H1 (cell line): ENCODE data around the gene EPHA5. TPM values are rescaled to one million over a fixed set of nuclear protein-coding genes. Genes with fewer than 3 reads are reported as not detected.
"Not testable (repeated sequence)": the region's sequence is repeated elsewhere in the genome, so short reads cannot be mapped to it uniquely, and the experiment has no call there.

ENCODE experiments used
- CTCF ChIA-PET: fragments of 300-600 bp; sonication (Branson Sonifier 250); formaldehyde crosslinking; loops from one replicate; lab custom pipeline; 2021; ENCODE audit not compliant: partially characterized antibody; lab: Charles Lee
- POLR2A ChIA-PET: fragments of 300-600 bp; sonication (Branson Sonifier 250); formaldehyde crosslinking; loops from one replicate; lab custom pipeline; 2021; ENCODE audit warnings: inconsistent platforms; ENCODE audit not compliant: partially characterized antibody; lab: Charles Lee
- DNase-seq, 2 experiments: peaks; one replicate each; pipeline versions ENCODE4 v3.0.0 to v3.0.0-alpha.2; 2010 to 2022; ENCODE audit warnings: low spot score in 2 of 2, low read depth in 1 of 2, mixed read lengths in 1 of 2
- FAIRE-seq: peaks from 2 replicates; lab custom pipeline; 2011; peaks lifted over from hg19 to GRCh38; lab: Jason Lieb, UNC
- H2AFZ ChIP-seq: 2 replicates; pipeline ENCODE4 v1.8.1; 2012; ENCODE audit warnings: low read length, inconsistent platforms
- H2AK5ac ChIP-seq: 2 replicates; pipeline ENCODE4 v1.6.1; 2013; ENCODE audit warnings: low read depth, low read length
- H2BK120ac ChIP-seq: replicated peaks from 2 replicates; pipeline ENCODE3; 2013; ENCODE audit warnings: low read depth, low read length, inconsistent platforms
- H2BK12ac ChIP-seq: 2 replicates; pipeline ENCODE4 v1.6.1; 2013; ENCODE audit warnings: low read depth, low read length
- H2BK15ac ChIP-seq: 2 replicates; pipeline ENCODE4 v1.6.1; 2013; ENCODE audit warnings: low read length
- H2BK20ac ChIP-seq: 2 replicates; pipeline ENCODE4 v1.6.1; 2013; ENCODE audit warnings: low read length
- H2BK5ac ChIP-seq: 2 replicates; pipeline ENCODE4 v1.6.1; 2013; ENCODE audit warnings: low read depth, low read length
- H3K14ac ChIP-seq: 2 replicates; pipeline ENCODE4 v1.6.1; 2013; ENCODE audit warnings: inconsistent platforms; ENCODE audit not compliant: insufficient read length
- H3K18ac ChIP-seq: 2 replicates; pipeline ENCODE4 v1.6.1; 2013; ENCODE audit warnings: low read length; ENCODE audit errors: extremely low read depth
- H3K23ac ChIP-seq: 2 replicates; pipeline ENCODE4 v1.6.1; 2013; ENCODE audit warnings: inconsistent platforms; ENCODE audit not compliant: insufficient read length
- H3K23me2 ChIP-seq: 2 replicates; pipeline ENCODE4 v1.6.1; 2013; ENCODE audit warnings: low read depth, low read length
- H3K27ac ChIP-seq: 2 replicates; pipeline ENCODE4 v1.6.1; 2011; ENCODE audit warnings: low read depth, low read length, inconsistent platforms
- H3K27me3 ChIP-seq, 4 experiments: replicated peaks in 1 of 4; 1 replicate in 1 of 4; 2 replicates in 3 of 4; pipeline versions ENCODE4 v1.6.1 to v1.8.1; 2011 to 2013; ENCODE audit warnings: low read length in 3 of 4, mild to moderate bottlenecking in 3 of 4, inconsistent platforms in 2 of 4, mixed read lengths in 2 of 4, moderate library complexity in 1 of 4; ENCODE audit not compliant: control insufficient read depth in 3 of 4, insufficient read depth in 3 of 4; ENCODE audit errors: extremely low read depth in 1 of 4
- H3K36me3 ChIP-seq, 4 experiments: 2 replicates each; pipeline versions ENCODE4 v1.6.1 to v1.8.1; 2011 to 2013; ENCODE audit warnings: mild to moderate bottlenecking in 4 of 4, low read length in 3 of 4, moderate library complexity in 2 of 4, control low read depth in 1 of 4, inconsistent platforms in 1 of 4; ENCODE audit not compliant: insufficient read depth in 4 of 4, control insufficient read depth in 2 of 4
- H3K4ac ChIP-seq: replicated peaks from 2 replicates; pipeline ENCODE3; 2013; ENCODE audit warnings: low read length, low read depth, mixed read lengths, inconsistent platforms; ENCODE audit not compliant: insufficient read length
- H3K4me1 ChIP-seq, 4 experiments: replicated peaks in 1 of 4; 1 replicate in 1 of 4; 2 replicates in 3 of 4; pipeline versions ENCODE4 v1.6.1 to v1.8.1; 2011 to 2013; ENCODE audit warnings: low read length in 3 of 4, inconsistent platforms in 2 of 4, mixed read lengths in 1 of 4; ENCODE audit not compliant: insufficient read depth in 4 of 4, control insufficient read depth in 3 of 4
- H3K4me2 ChIP-seq, 2 experiments: 2 replicates each; pipeline versions ENCODE4 v1.6.1 to v1.8.1; 2011 to 2013; ENCODE audit warnings: low read depth in 2 of 2, low read length in 2 of 2, control low read depth in 1 of 2, inconsistent platforms in 1 of 2, mild to moderate bottlenecking in 1 of 2; ENCODE audit not compliant: insufficient read depth in 1 of 2
- H3K4me3 ChIP-seq, 4 experiments: fragments of 200-600, 300-600 bp in 1 of 4; sonication (generic), shearing (Covaris generic), sonication (Bioruptor Twin) in 1 of 4; 2 replicates each; pipeline versions ENCODE4 v1.5.1 to v1.8.1; 2011 to 2016; ENCODE audit warnings: low read length in 4 of 4, low read depth in 3 of 4, control low read depth in 2 of 4, inconsistent platforms in 2 of 4, mild to moderate bottlenecking in 2 of 4, mixed read lengths in 1 of 4, moderate library complexity in 1 of 4; ENCODE audit not compliant: insufficient read depth in 2 of 4; ENCODE audit errors: extremely low read depth in 1 of 4
- H3K56ac ChIP-seq: replicated peaks from 2 replicates; pipeline ENCODE3; 2013; ENCODE audit warnings: low read depth, mild to moderate bottlenecking, mixed read lengths, low read length, inconsistent platforms; ENCODE audit not compliant: insufficient read length
- H3K79me1 ChIP-seq: 2 replicates; pipeline ENCODE4 v1.6.1; 2013; ENCODE audit warnings: low read depth, low read length, control low read depth
- H3K79me2 ChIP-seq, 2 experiments: 2 replicates each; pipeline versions ENCODE4 v1.6.1 to v1.8.1; 2012 to 2013; ENCODE audit warnings: low read length in 2 of 2, mild to moderate bottlenecking in 2 of 2, inconsistent platforms in 1 of 2; ENCODE audit not compliant: insufficient read depth in 2 of 2, control insufficient read depth in 1 of 2
- H3K9ac ChIP-seq, 4 experiments: replicated peaks in 1 of 4; 1 replicate in 1 of 4; 2 replicates in 3 of 4; pipeline versions ENCODE4 v1.6.1 to v1.8.1; 2011 to 2013; ENCODE audit warnings: low read depth in 3 of 4, low read length in 3 of 4, control low read depth in 2 of 4, mild to moderate bottlenecking in 2 of 4, moderate library complexity in 2 of 4, inconsistent platforms in 1 of 4; ENCODE audit errors: extremely low read depth in 1 of 4
- H3K9me3 ChIP-seq, 2 experiments: 2 replicates each; pipeline versions ENCODE4 v1.6.1 to v1.8.1; 2012 to 2013; ENCODE audit warnings: mild to moderate bottlenecking in 2 of 2, moderate library complexity in 2 of 2, control low read depth in 1 of 2, inconsistent platforms in 1 of 2, low read depth in 1 of 2, low read length in 1 of 2, mixed read lengths in 1 of 2; ENCODE audit not compliant: insufficient read depth in 2 of 2
- H4K20me1 ChIP-seq, 2 experiments: replicated peaks in 1 of 2; 2 replicates each; pipeline versions ENCODE3 to v1.8.1; 2011 to 2013; ENCODE audit warnings: inconsistent platforms in 2 of 2, low read length in 2 of 2, mild to moderate bottlenecking in 1 of 2; ENCODE audit not compliant: insufficient read depth in 2 of 2, control insufficient read depth in 1 of 2
- H4K5ac ChIP-seq: 2 replicates; pipeline ENCODE4 v1.6.1; 2013; ENCODE audit warnings: low read length, low read depth, mixed read lengths, inconsistent platforms; ENCODE audit not compliant: insufficient read length
- H4K8ac ChIP-seq: 2 replicates; pipeline ENCODE4 v1.8.0; 2013; ENCODE audit warnings: mild to moderate bottlenecking, moderate library complexity, low read length, inconsistent platforms; ENCODE audit not compliant: insufficient read depth; ENCODE audit errors: extremely low read depth
- H4K91ac ChIP-seq: replicated peaks from 2 replicates; pipeline ENCODE3; 2013; ENCODE audit warnings: low read length, mixed read lengths, inconsistent platforms; ENCODE audit not compliant: insufficient read length
- WGBS, 2 experiments: shearing (Covaris generic) in 1 of 2; methylation state at CpG; one replicate each; pipeline versions ENCODE4 v1.1.6 to v1.1.7; 2013 to 2015; ENCODE audit warnings: low lambda C conversion rate in 2 of 2, mixed read lengths in 2 of 2, inconsistent platforms in 1 of 2, low coverage in 1 of 2, missing lambda C conversion rate in 1 of 2; ENCODE audit not compliant: insufficient replicate concordance in 2 of 2, insufficient coverage in 1 of 2, insufficient read length in 1 of 2; ENCODE audit errors: extremely low coverage in 1 of 2, missing lambda C conversion rate in 1 of 2; 5-methylcytosine and 5-hydroxymethylcytosine counted together
- polyA plus RNA-seq, 7 experiments: library from polyadenylated mRNA; depleted of rRNA in 3 of 7; stranded (reverse) in 5 of 7; unstranded in 2 of 7; fragments of >200 nt in 5 of 7; fragments of 200-250 nt in 2 of 7; gene quantifications; 1 replicate in 5 of 7; 2 replicates in 1 of 7; 4 replicates in 1 of 7; pipeline versions ENCODE4 v1.2.1 to v1.2.3, GENCODE V29; 2011 to 2013; ENCODE audit warnings: missing spikeins in 2 of 7, mixed read lengths in 2 of 7
- total RNA-seq: library from RNA; stranded (reverse); fragmentation: NEBNext Ultra II Directional; extraction: Animal tissue kit (Norgen Biotek cat#: 25700); gene quantifications from 2 replicates; pipeline ENCODE4 v1.2.1, GENCODE V29; 2021

The EPHA5 gene
- total and polyA plus RNA-seq, 2 of the 8 experiments (the other 6 are each of a cell fraction or from before 2014, with no cell fraction given) = 0.03 to 0.11 TPM

DNA sequence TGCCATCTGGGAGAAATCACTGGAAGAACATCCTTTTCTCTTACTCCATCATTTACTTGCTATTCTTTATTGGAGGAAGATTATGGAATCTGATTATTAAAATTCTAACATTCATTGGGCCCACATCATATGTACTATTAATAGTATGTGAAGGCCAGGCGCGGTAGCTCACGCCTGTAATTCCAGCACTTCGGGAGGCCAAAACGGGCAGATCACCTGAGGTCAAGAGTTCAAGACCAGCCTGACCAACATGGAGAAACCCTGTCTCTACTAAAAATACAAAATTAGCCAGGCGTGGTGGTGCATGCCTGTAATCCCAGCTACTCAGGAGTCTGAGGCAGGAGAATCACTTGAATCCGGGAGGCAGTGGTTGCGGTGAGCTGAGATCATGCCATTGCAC is 361.7 kb downstream of the EPHA5 start:
- H3K79me2 ChIP-seq, FAIRE-seq, H4K5ac ChIP-seq, H2BK20ac ChIP-seq, H2BK12ac ChIP-seq, H3K4me1 ChIP-seq, H4K91ac ChIP-seq, H3K27ac ChIP-seq, H3K4ac ChIP-seq, H2BK15ac ChIP-seq, H3K4me3 ChIP-seq, H3K14ac ChIP-seq, H4K20me1 ChIP-seq, H3K4me2 ChIP-seq, H2BK120ac ChIP-seq, CTCF ChIA-PET, H3K18ac ChIP-seq, H3K56ac ChIP-seq, H3K9ac ChIP-seq, H3K27me3 ChIP-seq, H3K79me1 ChIP-seq, DNase-seq, H2AFZ ChIP-seq, H3K23ac ChIP-seq, H4K8ac ChIP-seq, POLR2A ChIA-PET, H2BK5ac ChIP-seq, H3K23me2 ChIP-seq, H3K9me3 ChIP-seq, H2AK5ac ChIP-seq, H3K36me3 ChIP-seq: not testable (repeated sequence)
- WGBS, 2 experiments = 96% methylated on average over 8 of the region's 8 CpGs; no CpG with 5 or more reads in 1 of the 2 experiments
